ENCODE data around the gene CGNL1.
A peak's percentile ranks its signal among the peaks of the same experiment; 100 is the strongest.

Gene CGNL1

DNA sequence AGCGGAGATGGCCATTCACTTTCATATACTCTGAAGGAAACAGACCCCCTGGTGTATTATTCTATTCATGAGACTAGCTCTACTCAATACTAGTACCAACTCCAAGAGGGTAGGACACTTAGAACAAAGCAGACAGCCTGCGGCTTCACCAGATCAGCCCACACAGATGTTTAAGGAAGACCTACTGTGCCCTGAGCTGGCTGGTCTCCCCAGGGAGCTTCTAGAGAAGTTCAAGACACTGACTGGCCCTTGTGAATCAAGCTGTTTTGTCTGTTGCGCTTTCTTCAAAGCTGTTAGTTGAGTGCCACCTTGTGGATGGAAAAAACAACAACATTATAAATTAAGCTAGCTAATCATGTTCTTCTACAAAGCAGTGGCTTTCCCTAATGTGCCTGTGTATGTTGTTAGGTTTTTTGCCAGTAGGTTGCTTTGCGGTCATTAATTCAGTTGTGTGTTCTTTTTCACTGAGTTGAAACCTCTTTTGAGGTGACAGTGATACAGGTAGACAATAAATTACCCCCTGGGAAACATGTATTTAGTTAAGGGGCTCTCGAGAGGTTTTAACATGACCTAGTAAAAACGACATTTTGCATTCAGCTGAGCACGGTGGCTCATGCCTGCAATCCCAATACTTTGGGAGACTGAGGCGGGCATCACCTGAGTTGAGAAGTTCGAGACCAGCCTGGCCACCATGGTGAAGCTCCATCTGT lies 151.2 kb downstream of the CGNL1 start:
- peak; percentile 72 for DNase-seq (ENCODE audit: low spot score)

DNA sequence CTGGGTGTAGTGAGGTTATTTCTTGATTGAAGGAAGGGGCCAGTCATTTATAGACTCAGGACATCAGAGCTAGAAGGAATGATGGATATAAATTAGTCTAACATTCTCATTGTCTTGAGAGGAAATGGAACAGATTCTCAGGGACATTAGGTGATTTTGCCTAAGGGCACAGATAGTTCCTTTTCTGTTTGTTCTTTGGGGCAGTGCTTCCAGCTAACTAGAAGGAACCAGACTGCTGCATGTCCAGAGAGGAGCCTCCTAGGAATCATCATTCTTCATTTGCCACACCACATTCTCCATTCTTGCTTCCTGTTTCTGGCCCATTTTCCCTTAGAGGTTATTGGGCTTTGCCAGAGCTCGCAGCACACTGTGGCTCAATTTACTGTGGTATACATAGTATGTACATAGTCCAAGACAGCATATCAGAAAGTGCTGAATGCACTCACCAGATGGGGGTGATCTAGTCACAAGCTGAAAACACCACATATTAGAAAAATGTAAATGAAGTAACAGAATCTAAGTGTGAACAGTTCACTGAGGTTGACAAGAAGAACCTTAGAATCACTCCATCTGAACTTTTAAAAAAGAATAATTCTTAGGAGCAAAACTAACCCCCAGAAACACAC lies 152.7 kb downstream of the CGNL1 start:
- no peak for DNase-seq (ENCODE audit: low spot score)

DNA sequence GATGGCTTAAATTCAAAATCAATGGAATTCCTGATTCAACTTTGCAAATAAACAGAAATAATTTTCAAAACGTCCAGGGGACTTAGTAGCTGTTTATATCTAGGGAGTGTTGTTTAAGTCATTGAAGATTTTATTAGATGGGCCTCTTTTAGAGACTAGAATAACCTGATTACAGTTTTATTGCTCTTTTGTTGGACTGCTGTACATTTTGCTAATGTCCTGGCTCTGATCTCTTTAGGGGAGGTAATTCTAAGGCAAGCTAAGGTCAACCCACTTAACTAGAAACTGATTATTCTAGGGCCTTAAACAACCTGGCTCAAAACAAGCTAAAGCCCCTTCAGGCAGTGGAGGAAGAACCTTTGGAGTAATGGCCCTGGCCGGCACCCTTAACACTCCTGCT lies 153.4 kb downstream of the CGNL1 start:
- no peak for DNase-seq (ENCODE audit: low spot score)

DNA sequence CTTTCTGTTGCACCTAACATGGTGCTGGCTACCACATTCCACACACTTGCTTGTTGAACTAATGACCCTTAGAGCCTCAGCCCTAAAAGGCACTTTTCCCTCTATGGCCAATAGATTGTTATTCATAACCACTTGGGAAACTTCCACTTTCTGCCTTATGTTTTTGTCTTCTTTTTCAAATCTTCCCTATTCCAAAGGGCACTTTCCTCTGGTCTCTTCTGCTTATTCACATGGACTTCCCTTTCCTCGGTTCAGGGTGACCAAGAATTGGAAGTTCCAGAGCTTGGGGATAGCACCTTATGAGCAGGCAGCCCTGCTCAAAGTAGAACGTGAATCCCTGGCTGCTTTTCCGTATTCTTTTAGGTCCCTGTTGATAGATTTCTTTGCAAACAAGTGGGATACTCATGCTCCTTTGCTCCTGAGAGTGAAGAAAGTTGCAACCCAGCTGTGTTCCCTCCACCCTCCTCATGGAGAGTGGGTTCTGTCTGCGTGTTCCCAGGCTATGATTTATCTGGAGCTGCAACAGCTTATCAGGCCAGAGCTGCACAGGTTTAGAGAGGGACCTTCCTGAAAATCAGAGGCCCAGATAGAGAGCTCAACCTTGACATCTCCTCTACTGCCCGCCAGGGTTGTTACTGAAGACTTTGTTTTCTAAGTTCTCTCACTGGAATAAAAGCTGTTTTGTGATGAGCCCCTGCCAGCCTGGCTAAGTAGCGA lies 156.6 kb downstream of the CGNL1 start:
- no peak for DNase-seq (ENCODE audit: low spot score)

DNA sequence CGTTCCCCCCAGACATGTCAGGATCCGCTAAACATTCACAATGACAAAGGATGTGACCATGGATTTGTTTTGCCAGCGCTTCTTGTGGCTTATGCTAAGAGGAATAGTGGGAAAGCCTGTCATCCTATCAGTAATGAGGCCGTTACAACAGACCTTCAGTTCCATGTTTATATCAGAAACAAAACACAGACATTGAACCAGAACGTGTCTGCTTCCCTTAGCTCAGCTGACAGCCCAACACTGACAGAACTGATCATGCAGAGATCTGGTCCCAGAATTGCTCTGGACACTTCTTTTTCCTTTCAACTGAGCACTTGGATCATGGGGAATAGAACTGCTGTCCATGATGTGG lies 157.1 kb downstream of the CGNL1 start:
- no peak for DNase-seq (ENCODE audit: low spot score)

DNA sequence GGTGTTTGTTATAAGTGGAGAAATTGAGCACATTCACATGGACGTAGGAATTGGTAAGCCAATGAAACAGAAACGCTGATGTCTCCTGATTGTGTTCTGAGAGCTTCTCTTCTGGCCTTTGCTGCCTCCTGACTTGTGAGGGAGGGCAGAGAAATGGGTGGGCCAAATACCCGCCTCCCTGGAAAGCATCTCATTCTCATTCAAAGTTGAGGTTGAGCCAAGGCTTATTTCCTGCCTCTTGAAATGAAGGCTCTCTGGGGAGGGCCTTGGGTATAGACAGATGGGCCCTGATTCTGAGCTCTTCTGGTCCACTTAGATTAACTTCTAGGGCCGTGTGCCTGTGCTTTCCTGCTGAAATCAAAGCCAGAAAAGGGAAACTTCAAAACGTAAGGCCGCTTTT lies 158.0 kb downstream of the CGNL1 start:
- no peak for DNase-seq (ENCODE audit: low spot score)

DNA sequence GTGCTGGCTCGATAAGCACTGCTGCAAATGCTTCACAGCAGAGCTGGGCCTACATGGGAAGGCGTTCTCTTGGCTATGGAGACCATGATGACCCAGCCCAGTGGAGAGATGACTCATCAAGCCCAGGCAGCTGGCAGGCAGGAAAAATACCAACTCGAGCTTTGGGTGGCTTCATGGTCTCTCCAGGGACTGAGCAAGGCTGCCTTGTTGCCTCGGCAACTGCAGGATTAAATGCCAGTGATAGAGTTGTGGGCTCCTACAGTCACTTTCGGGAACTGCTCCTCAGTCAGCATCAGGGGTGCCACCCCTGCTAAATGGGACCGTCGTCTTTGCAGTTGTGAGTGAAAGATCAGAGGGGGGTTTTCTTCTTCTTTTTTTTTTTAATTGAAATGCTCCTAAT lies 160.8 kb downstream of the CGNL1 start:
- peak; percentile 53 for DNase-seq (ENCODE audit: low spot score)

DNA sequence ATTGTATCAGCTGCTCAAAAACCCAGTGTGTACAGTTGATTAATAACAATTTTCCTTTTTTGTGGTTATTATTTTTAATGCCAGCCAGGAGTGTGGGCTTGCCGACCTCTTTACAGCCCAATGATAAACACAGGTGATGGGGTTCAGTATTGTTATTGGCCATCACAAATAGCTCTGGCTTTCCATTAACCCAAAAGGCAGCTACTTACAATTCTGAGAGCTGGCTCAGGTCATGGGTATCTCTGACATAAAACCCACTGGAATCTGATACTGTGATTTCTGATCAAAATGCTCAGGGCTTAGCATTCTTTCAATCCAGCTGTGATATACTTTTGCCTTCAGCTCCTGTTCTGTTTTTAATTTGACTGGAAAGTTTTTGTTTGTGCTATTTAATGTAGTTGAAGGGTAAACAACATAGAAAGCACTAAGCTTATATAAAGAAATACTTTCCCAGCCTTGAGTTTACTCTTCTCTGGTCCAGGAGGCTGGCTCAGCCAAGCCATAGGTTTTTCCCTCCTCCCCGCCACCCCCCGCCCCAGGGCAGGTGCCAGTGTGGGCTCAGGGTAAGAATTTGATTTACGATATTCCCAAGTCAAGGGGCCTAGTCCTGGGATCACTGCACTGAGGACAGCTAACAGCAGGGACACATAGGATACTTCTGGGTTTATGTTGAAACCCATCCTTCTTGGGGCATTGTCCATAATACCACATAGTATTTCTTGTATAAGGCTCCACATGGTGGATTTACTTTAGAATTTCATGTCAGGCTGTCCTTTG lies 161.4 kb downstream of the CGNL1 start:
- no peak for DNase-seq (ENCODE audit: low spot score)

DNA sequence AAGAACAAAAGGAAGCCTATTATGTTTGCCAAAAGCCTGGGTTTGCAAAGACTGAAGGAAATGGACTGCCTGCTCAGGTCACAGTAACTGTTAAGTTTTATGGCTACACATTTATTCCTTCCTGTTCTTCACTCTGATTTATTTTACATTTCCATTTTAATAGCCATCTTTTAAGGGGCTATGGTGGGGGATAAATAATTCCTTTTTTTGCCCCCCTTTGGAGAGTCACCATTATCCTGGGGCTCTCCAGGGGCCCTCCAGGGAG lies 161.9 kb downstream of the CGNL1 start:
- no peak for DNase-seq (ENCODE audit: low spot score)

DNA sequence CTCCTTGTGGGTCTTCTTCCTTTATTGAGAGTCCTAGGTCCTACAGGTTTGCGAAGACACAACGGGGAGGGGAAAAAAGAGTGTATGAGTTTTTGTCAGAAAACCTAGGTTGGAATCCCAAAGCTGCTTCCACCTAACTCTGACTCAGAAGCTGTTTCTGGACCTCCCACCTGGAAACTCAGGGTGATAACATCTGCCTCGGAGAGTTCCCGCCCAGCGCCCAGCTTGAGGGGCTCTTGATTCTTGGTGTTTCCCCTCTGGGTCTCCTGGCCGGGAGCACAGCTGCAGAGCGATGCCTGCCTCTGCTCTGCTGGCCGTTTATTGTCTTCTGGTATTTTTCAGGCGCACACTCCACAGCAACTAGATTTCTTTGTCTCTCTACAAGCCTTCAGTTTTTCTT lies 162.5 kb downstream of the CGNL1 start:
- DNase-seq (ENCODE audit: low spot score), result no peak

DNA sequence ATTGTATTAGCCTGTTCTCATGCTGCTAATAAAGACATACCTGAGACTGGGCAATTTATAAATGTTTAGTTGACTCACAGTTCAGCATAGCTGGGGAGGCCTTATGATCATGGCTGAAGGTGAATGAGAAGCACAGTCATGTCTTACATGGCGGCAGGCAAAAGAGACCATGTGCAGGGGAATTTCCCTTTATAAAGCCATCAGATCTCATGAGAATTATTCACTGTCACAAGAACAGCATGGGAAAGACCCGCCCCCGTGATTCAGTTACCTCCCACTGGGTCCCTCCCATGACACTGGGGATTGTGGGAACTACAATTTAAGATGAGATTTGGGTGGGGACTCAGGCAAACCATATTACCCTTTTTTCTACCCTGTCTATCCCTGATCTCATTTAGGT lies 163.9 kb downstream of the CGNL1 start:
- DNase-seq (ENCODE audit: low spot score), result no peak

DNA sequence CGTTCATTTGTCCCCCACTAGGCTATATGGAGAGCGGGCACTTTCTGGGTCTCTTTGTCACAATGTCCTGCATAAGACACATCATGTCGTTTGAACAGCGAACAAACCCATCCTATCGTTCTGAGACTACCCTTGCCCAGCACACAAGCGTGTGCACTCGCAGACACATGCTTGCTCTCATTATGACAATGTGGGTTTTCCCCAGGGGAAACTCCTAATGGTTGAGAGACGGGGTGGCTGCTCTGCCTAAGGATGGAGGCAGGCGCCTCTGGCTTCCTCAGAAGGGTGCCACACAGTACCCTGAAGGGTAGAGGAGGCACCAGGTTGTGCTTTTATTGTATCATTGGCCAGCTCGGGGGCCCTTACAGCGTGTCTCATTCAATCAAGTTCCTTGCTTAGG lies 164.4 kb downstream of the CGNL1 start:
- DNase-seq (ENCODE audit: low spot score), result no peak

DNA sequence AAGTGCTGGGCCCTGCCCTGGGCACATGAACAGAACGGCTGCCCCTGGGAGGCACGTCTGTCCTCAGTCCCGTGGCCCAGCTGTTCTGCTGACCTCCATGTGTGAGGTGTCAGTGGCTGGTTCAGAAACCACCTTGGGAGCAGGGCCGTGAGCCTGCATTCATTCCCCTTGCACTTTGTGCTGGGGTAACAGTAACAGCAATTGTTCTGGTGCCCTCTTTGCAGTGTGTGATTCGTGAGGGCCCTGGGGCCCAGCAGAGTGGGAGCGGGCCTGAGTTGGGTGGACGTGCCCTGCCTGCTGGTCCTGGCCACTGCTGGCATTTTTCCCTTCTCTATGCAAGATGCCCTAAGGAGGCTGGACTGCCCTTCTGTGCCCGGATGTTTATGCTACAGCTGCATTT lies 165.0 kb downstream of the CGNL1 start:
- DNase-seq (ENCODE audit: low spot score), result no peak

DNA sequence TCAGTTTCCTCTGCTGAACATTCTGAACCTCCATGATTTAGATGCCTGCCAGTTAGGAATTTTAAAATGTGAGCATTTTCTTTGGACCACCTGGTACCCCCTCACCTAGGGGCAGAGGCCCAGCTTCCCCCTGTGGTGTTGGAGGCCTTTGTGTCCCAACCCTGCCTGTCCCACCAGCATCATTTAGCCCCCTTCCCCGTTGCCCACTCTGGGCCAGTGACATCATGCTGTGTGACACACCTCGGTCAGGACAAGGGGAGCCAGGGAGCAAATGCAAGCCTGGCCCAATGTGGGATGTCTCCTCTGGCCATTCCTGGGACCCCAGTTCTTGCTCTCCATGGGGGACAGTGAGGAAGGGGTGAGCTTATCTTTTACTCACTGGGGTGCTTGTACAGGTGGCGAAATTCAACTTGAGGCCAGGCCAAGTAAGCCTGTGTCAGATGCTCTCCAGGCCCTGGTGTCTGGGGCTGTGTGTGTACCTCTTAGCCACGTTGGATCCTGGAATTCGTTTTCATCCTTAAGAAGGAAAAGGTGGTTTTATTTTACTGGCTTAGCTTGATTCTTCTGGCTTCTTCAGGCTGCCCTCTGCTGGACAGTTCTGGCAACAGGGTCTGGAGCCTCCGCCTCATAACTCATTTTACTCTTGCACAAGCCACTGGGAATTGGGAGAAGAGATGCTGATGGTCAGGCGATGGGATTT lies 165.7 kb downstream of the CGNL1 start:
- DNase-seq (ENCODE audit: low spot score), result peak; percentile 34

DNA sequence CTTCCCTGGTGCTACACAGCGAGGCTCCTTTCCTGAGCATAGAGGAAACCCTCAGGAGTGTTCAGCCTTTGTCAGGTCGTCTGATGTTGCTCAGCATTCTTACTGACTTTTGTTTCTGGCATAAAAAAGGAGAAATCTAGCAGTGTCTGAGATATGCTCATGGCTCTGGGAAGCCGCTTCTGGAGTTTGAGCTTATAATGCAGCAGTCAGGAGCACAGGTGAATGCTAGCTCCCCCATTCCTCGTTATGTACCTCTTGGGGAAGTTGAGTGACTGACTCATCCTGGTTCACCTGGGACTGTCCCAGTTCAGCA lies 166.2 kb downstream of the CGNL1 start:
- no peak for DNase-seq (ENCODE audit: low spot score)

DNA sequence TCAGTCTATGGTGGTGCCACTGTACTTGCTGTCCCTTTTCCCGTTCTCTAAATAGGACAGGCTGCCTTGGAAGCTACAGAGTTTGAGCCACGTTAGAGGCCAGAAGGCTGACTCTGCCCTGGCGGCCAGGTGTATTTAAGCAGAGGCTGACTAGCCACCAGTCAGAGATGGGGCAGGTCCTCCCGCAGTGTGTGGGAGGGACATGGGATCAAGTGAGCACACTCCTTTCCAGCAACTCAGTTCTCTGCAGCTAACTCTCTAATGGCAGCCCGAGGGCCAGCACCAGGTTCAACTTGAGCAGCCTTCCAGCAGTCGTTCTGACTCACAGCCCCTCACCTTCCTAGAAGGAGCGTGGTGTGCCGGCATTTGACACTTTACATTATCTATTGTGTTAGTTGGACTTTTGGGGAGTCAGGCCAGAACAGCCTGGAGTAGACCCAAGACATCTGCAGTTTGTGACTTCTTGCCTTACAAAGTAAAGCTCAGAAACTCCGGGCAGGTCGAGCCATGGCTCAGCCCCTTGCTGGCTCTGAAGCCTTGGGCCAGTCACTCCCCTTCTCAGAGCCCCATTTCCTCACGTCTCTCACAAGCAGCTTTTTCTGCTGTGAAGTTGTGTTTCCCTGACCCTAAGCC lies 168.7 kb downstream of the CGNL1 start:
- no peak for DNase-seq (ENCODE audit: low spot score)

DNA sequence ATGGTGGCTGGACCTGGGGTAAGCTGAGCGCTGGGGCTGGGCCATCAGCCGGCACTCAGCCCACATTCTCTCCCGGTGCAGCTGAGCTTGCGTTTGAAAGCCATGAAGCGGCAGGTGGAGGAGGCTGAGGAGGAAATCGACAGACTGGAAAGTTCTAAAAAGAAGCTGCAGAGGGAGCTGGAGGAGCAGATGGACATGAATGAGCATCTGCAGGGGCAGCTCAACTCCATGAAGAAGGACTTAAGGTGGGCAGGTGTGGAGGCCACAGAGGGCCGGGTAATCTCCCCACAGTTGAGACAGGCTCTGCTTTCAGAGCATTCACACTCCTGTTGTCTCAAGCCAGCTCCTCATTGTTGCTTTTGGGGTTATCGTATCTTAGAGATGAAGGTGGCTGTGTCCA lies 169.7 kb downstream of the CGNL1 start:
- no peak for DNase-seq (ENCODE audit: low spot score)

DNA sequence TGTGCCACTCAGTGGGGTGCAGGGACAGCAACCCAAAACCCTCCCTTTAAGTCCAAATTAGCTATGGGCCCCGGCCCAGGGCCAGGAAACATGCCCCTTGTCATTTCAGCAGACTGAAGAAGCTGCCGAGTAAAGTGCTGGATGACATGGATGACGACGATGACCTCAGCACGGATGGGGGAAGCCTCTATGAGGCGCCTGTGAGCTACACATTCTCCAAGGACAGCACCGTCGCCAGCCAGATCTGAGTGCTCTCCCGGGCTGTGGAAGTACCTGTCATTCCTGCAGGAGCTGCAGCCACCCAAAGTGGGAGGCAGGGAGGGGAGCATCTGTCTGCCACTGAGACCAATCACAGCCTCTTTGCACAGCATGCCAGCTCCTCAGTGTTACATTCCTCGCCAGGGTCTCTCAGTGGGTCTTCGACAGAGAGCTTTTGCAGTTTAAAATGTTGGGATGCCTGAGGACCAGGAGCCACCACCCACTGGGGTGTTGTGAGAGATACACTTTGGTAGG lies 171.0 kb downstream of the CGNL1 start:
- no peak for DNase-seq (ENCODE audit: low spot score)

DNA sequence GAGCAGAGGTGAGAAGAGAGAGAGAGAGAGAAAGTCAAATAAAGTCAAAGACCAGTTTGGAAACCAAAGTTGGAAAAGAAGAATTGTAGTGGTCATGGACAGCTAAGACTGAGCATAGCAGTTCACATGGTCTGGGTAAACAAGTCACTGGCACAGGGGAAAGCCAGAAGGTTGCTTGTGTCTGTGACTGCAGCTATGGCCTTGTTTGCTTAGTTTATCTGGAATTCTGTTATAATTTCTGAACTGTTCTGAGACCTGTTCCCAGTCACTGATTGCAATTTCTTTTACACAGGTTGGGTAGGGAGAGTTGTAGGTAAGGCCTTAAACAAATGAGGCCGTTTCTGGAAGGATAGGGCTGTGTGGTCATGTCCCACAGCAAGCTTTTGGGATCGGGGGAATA lies 172.0 kb downstream of the CGNL1 start:
- no peak for DNase-seq (ENCODE audit: low spot score)

DNA sequence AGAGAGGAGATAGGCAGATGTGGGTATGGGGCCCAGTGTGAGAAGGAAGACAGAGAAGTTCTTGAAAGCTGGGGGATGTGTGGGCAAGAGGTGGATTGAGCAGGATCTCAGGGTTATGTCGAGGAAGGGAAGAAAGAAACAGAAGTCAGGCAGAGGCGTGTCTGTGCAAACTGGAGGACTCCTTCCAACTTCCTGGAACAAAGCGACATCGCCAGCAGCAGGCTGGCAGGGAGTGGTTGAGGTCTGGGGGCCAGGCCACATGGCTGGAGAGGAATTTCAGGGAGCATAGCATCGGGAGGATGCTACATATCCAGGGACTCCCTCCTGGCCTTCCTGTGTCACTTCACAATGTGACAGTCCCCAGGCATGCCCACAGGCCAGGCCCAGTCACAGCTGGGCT lies 172.5 kb downstream of the CGNL1 start:
- no peak for DNase-seq (ENCODE audit: low spot score)

DNA sequence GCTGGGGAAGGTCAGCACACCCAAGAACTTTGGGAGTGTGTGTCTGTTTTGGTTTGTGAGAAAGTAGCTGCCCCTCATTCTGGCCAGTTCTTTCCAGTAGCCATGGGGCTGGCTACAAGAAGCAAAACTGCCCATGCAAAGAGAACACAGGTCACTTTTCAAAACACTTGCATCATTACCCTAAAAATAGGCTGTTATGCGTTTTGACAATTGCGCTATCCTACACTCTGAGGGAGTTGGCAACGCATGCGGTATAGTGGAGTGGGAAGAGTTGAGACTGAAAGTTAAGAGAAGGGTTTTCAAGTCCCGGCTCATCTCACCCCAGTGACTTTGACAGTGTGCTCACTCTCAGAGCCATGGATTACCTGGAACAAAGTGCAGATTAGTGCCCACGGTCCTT lies 173.6 kb downstream of the CGNL1 start:
- no peak for DNase-seq (ENCODE audit: low spot score)

DNA sequence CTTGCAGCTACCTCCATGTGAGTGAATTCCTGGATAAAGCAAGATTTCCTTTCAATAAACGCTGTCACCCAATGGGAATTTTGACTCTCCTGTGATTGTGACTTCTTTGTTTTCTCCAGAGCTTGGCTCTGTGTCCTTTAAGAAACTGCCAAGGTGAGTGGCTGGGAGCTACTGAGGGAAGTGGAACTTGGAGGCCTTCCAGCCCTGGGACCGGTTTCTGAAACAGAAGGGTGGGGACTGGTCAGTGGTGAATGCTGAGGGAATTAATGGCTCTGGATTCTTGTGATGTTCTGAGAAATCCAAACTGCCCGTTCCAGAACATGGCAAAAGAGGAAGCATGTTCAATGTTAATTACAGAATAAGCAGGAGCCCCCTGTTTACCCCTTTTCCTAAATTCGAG lies 174.3 kb downstream of the CGNL1 start:
- no peak for DNase-seq (ENCODE audit: low spot score)
